ENCODE results near the gene IPO4.

- TF ChIP-seq YY1 (IDR thresholded peaks at IDR 0.05; ENCODE audit: low read depth) (no peak), MAX (IDR thresholded peaks at IDR 0.05) (no peak), TEAD4 (IDR thresholded peaks at IDR 0.05) (no peak), USF1 (IDR thresholded peaks at IDR 0.05) (no peak), EP300 (IDR thresholded peaks at IDR 0.05; ENCODE audit: borderline replicate concordance) (no peak), CREB1 (IDR thresholded peaks at IDR 0.05; ENCODE audit: low read depth) (no peak)
Observed at GRCh38 chr14:24138396-24139271, 50.0 kb downstream of the IPO4 start.
